Measurements from ENCODE around the gene C5orf47. TPM values are rescaled to one million over a fixed set of nuclear protein-coding genes. Genes with fewer than 3 reads are reported as not detected.

C5orf47 gene, protein sequence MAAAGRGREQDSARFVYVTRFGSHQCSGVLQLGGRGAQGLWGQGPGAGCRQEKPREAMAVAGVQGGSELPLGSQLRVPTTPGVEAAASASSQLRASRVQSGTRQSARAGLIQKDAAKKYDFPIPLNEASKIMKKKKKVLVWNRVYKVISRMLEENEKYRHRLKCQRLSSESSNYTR
- not detected for total RNA-seq

DNA sequence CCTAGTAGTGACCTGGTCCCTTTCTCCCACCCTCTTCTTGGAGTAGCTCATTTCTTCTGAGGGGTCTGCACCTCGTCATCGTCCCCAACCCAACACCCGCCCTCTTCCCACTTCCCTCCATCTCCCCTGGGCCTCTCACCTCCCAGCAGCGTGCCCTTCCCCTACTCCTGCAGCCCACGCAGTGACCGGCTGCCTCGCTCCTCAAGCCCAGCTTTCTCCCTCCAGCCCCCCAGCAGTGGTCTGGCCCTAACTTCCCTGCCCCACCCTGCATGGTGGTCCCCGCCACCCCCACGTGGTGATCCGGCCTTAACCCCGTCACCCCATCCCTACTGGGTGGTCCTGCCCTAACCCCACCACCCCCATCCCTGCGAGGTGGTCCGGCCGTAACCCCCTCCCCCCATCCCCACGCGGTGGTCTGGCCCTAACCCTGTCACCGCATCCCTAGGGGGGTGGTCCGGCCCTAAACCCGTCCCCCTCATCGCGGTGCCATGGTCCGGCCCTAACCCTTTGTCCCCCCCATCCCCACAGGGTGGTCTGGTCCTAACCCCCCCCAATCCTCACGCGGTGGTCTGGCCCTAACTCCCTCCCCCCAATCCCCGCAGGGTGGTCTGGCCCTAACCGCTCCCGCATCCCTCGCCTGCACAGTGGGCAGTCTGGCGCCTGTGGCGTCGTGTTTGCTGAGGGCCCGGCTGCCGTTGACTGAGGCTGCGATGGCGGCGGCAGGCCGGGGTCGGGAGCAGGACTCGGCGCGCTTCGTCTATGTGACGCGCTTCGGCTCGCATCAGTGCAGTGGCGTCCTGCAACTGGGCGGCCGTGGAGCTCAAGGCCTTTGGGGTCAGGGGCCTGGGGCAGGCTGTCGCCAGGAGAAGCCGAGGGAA lies at the start of gene C5orf47:
Gene C5orf47 (plus strand): TSS at position 617 of the 878 bp plus-strand sequence. CDS start 94 bp downstream, at position 711.
- DNase-seq (no peak), ATAC-seq (no peak)
- ChIA-PET CTCF (no interaction called here), POLR2A (no interaction called here)
- Mint-ChIP-seq H3K27ac (no peak within 1 kb of the TSS), H3K9me3 (ENCODE audit: insufficient read depth) (no peaks in the 10 kb centered on the region), H3K36me3 (ENCODE audit: low read depth) (no peaks in the 10 kb centered on the region), H3K27me3 (ENCODE audit: low read depth) (no peaks in the 10 kb centered on the region), H3K4me3 (no peak within 1 kb of the TSS), H3K4me1 (ENCODE audit: low read depth) (no peaks in the 10 kb centered on the region)

DNA sequence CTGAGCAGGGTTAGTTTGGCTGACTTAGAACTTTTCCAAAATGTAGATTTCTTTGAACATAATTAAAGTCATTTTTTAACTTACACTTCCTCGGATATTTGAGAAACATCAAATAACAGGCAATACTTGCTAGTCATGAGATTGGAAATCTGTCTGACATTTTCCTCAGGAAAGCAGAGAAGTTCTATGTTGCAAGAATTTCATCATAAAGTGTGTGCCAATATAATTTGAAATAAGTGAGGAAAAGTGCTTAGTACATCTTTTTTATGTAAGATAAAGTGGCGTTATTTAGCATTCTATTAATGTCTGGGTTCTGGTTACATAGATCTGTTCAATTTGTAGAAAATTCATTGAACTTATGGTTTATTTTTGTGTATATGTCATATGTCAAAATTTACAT lies 48.7 kb upstream of the C5orf47 start:
- H3K4me1 Mint-ChIP-seq (ENCODE audit: low read depth), result no peaks in the 10 kb centered on the region
- H3K9me3 Mint-ChIP-seq (ENCODE audit: insufficient read depth), result no peaks in the 10 kb centered on the region
- H3K27me3 Mint-ChIP-seq (ENCODE audit: low read depth), result no peaks in the 10 kb centered on the region
- no peak overlapping the region for H3K4me3 Mint-ChIP-seq
- no peak for DNase-seq
- H3K36me3 Mint-ChIP-seq (ENCODE audit: low read depth), result no peaks in the 10 kb centered on the region
- ATAC-seq, result no peak
- ChIA-PET CTCF (interaction anchor here (1.3 kb wide), 1 partner anchor 15 kb away, joined by 5 read pairs; no protein-coding TSS in a partner anchor), POLR2A (no interaction called here)
- H3K27ac Mint-ChIP-seq, result no peak overlapping the region

DNA sequence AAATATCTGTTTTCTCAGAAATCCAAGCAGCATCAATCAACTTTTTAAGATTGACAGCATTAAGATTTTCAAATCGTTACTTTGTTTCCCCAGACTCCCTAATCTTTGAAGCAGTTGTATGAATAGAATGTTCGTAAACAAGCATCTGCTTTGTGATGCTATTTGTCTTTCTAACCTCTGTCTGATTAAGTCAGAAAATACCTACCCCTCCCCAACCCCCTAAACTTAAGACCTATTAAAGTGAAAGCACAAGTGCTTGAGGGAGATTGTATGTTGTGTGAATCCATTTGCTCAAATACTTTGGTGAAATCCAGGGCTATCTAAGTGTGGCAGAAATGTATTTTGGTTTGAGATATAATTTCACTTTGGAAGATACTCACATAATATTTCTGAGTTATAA lies 47.9 kb upstream of the C5orf47 start:
- POLR2A ChIA-PET, result no interaction called here
- Mint-ChIP-seq H3K4me1 (ENCODE audit: low read depth) (no peaks in the 10 kb centered on the region), H3K27ac (no peak overlapping the region), H3K27me3 (ENCODE audit: low read depth) (no peaks in the 10 kb centered on the region), H3K4me3 (no peak overlapping the region), H3K36me3 (ENCODE audit: low read depth) (peaks cover under 1% of the 10 kb centered on the region), H3K9me3 (ENCODE audit: insufficient read depth) (no peaks in the 10 kb centered on the region)
- CTCF ChIA-PET, result interaction anchor here (1.3 kb wide), 1 partner anchor 16 kb away, joined by 5 read pairs; no protein-coding TSS in a partner anchor
- DNase-seq (no peak), ATAC-seq (no peak)

DNA sequence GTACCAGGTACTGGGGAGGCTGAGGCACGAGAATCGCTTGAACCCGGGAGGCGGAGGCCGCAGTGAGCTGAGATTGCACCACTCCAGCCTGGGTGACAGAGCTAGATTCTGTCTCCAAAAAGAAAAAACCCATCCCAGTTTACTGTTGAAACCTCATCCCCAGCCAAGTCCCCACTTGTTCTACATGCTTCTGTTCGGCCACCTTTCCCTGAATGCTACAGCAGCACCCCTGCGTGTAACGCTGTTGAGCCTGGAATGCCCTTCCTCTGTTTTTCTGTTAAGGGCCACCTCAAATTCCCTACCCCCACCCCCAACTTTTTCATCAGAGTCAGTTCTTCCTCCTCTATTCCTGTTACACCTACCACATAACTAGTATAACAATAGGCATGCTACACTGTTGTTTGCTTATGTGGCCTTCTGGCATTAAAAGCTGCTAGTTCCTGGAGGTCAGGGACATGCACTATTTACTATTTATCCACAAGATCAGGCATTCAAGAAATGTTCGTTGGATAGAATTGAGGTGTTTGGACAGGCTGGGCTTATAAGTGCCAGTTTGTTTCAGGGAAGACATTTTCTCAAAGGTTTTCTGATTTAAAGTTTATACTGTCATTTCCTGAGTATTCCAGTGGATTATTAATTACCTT lies 47.1 kb upstream of the C5orf47 start:
- Mint-ChIP-seq H3K27ac (no peak overlapping the region), H3K36me3 (ENCODE audit: low read depth) (peaks cover 3% of the 10 kb centered on the region), H3K27me3 (ENCODE audit: low read depth) (no peaks in the 10 kb centered on the region), H3K4me1 (ENCODE audit: low read depth) (no peaks in the 10 kb centered on the region), H3K4me3 (no peak overlapping the region), H3K9me3 (ENCODE audit: insufficient read depth) (no peaks in the 10 kb centered on the region)
- CTCF ChIA-PET, result interaction anchor here (1.3 to 2.8 kb wide), 2 partner anchors 16 to 17 kb away, joined by 5 to 11 read pairs; no protein-coding TSS in a partner anchor
- POLR2A ChIA-PET, result no interaction called here
- ATAC-seq, result no peak
- DNase-seq, result no peak

DNA sequence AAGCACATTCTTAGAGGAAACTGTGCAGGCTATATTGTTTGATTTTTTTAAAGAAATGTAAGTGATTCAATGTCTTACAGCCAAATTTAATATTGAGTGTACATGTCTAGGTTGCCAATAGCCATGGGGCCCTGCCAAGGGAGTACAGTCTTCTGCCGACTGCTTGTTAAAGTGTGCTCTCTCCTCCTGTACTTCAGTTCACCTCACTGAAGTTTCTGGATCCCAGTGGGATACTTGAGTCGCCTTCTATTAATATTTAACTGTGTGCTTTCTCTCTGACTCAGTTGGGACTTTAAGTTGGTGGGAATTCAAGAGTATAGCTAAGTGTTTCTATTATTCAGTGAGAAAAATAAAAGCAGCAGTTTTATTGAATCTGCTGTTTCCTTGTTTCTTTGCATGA lies 44.5 kb upstream of the C5orf47 start:
- CTCF ChIA-PET, result interaction anchor here (2.8 kb wide), 1 partner anchor 19 kb away, joined by 11 read pairs; no protein-coding TSS in a partner anchor
- Mint-ChIP-seq H3K4me1 (ENCODE audit: low read depth) (no peaks in the 10 kb centered on the region), H3K27me3 (ENCODE audit: low read depth) (no peaks in the 10 kb centered on the region), H3K9me3 (ENCODE audit: insufficient read depth) (no peaks in the 10 kb centered on the region), H3K27ac (no peak overlapping the region), H3K36me3 (ENCODE audit: low read depth) (peaks cover 9% of the 10 kb centered on the region), H3K4me3 (no peak overlapping the region)
- POLR2A ChIA-PET, result no interaction called here
- ATAC-seq (no peak), DNase-seq (no peak)

DNA sequence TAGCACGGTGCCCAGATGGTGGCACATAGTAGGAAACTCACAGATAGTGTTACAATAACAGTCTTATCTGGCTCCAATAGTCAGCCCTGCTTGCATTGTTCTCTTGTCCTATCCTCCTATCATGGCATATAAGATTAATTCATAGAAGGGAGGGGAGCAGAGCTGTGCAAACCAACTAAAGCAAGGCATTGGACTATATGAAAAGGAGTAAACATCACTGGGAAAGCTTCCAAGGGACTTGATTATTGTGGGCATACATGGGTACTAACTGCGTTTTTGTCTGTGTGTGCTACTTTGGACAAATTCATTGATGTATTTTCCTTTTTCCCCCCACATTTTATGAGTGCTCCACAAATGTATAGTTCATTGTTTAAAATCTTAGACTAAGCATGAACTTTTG lies 43.8 kb upstream of the C5orf47 start:
- peaks cover 13% of the 10 kb centered on the region for H3K36me3 Mint-ChIP-seq (ENCODE audit: low read depth)
- ChIA-PET POLR2A (no interaction called here), CTCF (no interaction called here)
- H3K4me1 Mint-ChIP-seq (ENCODE audit: low read depth), result no peaks in the 10 kb centered on the region
- no peak overlapping the region for H3K4me3 Mint-ChIP-seq
- no peaks in the 10 kb centered on the region for H3K9me3 Mint-ChIP-seq (ENCODE audit: insufficient read depth)
- H3K27me3 Mint-ChIP-seq (ENCODE audit: low read depth), result no peaks in the 10 kb centered on the region
- H3K27ac Mint-ChIP-seq, result no peak overlapping the region
- DNase-seq, result no peak
- no peak for ATAC-seq

DNA sequence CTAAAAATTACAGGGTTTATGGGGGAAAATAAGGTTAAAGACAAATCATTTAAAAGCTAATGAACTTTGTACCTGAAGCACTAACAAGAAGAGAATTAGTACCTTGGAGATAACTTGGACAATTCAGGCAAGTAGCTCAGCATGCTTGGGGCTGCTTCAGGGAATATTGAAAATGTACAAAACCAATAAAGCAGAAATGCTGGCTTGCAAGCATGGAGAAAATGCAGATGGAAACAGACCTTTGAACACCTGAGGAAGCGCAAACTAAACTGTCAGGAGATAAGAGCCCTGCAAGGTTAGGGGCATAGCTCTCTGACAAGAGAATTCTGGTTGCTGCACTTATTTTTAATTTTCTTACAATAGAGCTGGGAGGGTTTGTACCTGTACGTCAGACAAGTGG lies 42.6 kb upstream of the C5orf47 start:
- H3K9me3 Mint-ChIP-seq (ENCODE audit: insufficient read depth), result no peaks in the 10 kb centered on the region
- no peak overlapping the region for H3K27ac Mint-ChIP-seq
- ATAC-seq (no peak), DNase-seq (no peak)
- H3K36me3 Mint-ChIP-seq (ENCODE audit: low read depth), result peaks cover 15% of the 10 kb centered on the region
- ChIA-PET CTCF (interaction anchor here (0.6 to 1.2 kb wide), 4 partner anchors 11 to 421 kb away, joined by 3 read pairs; no protein-coding TSS in a partner anchor), POLR2A (no interaction called here)
- no peaks in the 10 kb centered on the region for H3K27me3 Mint-ChIP-seq (ENCODE audit: low read depth)
- H3K4me1 Mint-ChIP-seq (ENCODE audit: low read depth), result no peaks in the 10 kb centered on the region
- no peak overlapping the region for H3K4me3 Mint-ChIP-seq

DNA sequence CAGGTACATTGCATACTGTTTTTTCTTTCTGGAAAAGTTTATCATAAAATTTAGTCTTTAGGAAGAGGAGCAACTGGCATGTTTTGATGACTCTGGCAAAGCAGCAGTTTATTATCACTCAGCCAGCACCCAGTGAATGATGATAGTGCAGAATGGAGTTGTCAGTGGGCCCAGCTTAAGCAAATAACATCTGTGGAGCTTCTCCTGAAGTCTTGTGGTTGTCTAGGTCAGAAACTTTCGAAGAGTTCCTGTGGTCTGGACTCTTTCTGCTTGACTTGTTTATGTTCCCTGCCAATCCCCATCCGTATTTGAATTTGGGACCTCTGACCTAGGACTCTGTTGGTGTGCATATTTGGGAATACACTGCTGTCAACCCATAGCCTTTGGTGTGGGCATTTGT lies 38.1 kb upstream of the C5orf47 start:
- DNase-seq, result no peak
- Mint-ChIP-seq H3K36me3 (ENCODE audit: low read depth) (peaks cover 38% of the 10 kb centered on the region), H3K27ac (no peak overlapping the region), H3K4me1 (ENCODE audit: low read depth) (no peaks in the 10 kb centered on the region), H3K27me3 (ENCODE audit: low read depth) (no peaks in the 10 kb centered on the region), H3K4me3 (no peak overlapping the region), H3K9me3 (ENCODE audit: insufficient read depth) (no peaks in the 10 kb centered on the region)
- ChIA-PET POLR2A (no interaction called here), CTCF (no interaction called here)
- ATAC-seq, result no peak

DNA sequence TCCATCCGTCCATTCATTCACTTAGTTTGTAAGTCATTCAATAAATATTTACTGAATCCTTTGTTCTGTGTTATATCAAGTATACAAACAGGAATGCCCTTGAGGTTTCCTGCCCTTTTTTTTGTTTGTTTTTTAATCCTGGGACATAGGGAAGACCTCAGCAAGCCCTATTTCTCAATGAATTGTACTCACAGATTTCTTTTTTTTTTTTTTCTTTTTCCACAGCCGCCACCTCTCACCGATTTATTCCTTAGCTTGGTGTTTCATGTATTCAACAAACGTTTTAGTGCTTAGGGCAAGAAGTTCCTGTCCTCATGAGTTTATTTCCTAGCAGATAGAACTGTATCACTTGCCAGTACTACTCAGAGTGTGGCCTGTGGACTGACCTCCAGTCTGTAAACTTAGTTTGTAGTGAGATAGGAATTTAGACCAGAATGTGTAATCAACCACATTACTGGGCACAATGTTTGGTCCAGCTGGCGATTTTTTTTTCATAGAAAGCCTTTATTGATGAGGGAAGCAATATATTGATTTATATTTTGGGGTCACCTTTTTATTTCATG lies 35.4 kb upstream of the C5orf47 start:
- Mint-ChIP-seq H3K36me3 (ENCODE audit: low read depth) (peaks cover 32% of the 10 kb centered on the region), H3K4me1 (ENCODE audit: low read depth) (no peaks in the 10 kb centered on the region)

DNA sequence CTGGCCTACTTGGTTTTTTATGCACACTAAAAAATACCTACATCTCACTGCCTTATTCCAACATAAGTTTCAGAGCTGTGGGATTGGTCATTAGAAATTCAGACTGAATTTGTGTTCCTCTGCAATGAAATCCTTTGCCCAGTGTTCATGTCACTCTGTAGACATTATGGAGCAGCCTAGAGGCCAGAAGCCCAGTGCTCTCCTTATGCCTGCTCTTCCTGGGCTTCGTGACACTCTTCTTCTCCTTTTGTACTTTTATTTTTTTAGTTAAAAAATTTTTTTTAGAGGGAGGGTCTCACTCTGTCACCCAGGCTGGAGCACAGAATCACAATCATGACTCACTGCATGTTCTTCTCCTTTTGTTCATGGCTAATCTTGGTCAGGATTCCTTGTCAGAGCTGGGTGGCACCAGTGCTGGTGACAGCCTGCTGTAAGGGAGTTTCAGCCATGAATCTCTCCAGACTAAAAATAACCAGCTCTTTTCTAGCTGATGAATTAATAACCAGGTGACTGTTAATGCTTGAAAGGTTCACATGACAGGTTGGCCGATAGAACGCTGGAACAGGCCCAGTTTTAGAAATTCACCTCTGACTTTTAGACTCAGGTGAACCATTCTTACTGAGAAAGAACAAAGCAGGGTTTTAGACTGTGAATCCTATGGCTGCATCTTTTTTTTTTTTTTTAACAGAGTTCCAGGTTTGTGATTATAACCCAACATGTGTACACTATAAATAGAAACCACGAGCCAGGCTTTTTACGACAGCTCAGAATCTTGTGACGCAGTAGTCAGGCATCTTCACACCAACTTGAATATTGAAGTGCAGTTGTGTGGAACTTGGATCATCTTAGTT lies 34.1 kb upstream of the C5orf47 start:
- Mint-ChIP-seq H3K36me3 (ENCODE audit: low read depth) (peaks cover 27% of the 10 kb centered on the region), H3K4me3 (no peak overlapping the region), H3K9me3 (ENCODE audit: insufficient read depth) (no peaks in the 10 kb centered on the region), H3K4me1 (ENCODE audit: low read depth) (no peaks in the 10 kb centered on the region), H3K27me3 (ENCODE audit: low read depth) (no peaks in the 10 kb centered on the region), H3K27ac (no peak overlapping the region)
- CTCF ChIA-PET, result interaction anchor here (1.2 kb wide), 1 partner anchor 29 kb away, joined by 4 read pairs; no protein-coding TSS in a partner anchor
- DNase-seq (no peak), ATAC-seq (no peak)
- POLR2A ChIA-PET, result interaction anchor here (0.7 kb wide), 1 partner anchor 31 kb away, joined by 3 read pairs; no protein-coding TSS in a partner anchor

More for the DNA sequence above, 35.4 kb upstream of the C5orf47 start:
- ATAC-seq, result no peak
- H3K9me3 Mint-ChIP-seq (ENCODE audit: insufficient read depth), result no peaks in the 10 kb centered on the region
- no peak overlapping the region for H3K27ac Mint-ChIP-seq
- ChIA-PET CTCF (interaction anchor here (0.9 to 1.3 kb wide), 2 partner anchors 10 to 28 kb away, joined by 3 read pairs; no protein-coding TSS in a partner anchor), POLR2A (no interaction called here)
- no peak overlapping the region for H3K4me3 Mint-ChIP-seq
- H3K27me3 Mint-ChIP-seq (ENCODE audit: low read depth), result no peaks in the 10 kb centered on the region
- DNase-seq, result no peak

DNA sequence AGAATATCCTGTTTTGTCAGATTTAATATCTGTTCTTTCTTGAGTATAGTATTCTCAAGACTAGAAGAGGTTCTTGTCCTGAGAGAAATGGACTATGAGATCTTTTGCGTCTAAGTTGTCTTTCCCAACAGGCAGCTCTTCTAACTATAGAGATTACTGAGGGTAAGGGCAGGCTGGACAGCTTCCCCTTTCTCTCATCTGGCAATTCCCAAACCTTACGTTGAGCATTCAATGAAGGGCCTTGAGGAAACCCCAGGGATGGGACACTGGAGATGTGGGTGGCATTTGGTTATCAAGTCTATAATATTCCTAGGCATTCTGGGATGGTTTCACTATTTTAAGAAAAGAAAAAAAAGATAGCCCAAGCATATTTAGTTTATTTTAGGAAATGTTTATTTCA lies 28.0 kb upstream of the C5orf47 start:
- H3K4me3 Mint-ChIP-seq, result no peak overlapping the region
- H3K36me3 Mint-ChIP-seq (ENCODE audit: low read depth), result no peaks in the 10 kb centered on the region
- no peaks in the 10 kb centered on the region for H3K9me3 Mint-ChIP-seq (ENCODE audit: insufficient read depth)
- ATAC-seq (no peak), DNase-seq (no peak)
- H3K27me3 Mint-ChIP-seq (ENCODE audit: low read depth), result no peaks in the 10 kb centered on the region
- CTCF ChIA-PET, result no interaction called here
- POLR2A ChIA-PET, result no interaction called here
- peaks cover 4% of the 10 kb centered on the region for H3K4me1 Mint-ChIP-seq (ENCODE audit: low read depth)
- H3K27ac Mint-ChIP-seq, result no peak overlapping the region
